Epithelial cell of prostate (primary cell): ENCODE data around the gene UPF2.
"Not testable (repeated sequence)": the region's sequence is repeated elsewhere in the genome, so short reads cannot be mapped to it uniquely, and the experiment has no call there.

Source experiments
- DNase-seq: peaks from one replicate; pipeline ENCODE4 v3.0.0-alpha.2; 2011; ENCODE audit warnings: low read depth, low spot score
- H3K27ac ChIP-seq: fragments of 450-650 bp; 2 replicates; pipeline ENCODE4 v1.5.1; 2017; ENCODE audit warnings: mild to moderate bottlenecking

UPF2 gene

DNA sequence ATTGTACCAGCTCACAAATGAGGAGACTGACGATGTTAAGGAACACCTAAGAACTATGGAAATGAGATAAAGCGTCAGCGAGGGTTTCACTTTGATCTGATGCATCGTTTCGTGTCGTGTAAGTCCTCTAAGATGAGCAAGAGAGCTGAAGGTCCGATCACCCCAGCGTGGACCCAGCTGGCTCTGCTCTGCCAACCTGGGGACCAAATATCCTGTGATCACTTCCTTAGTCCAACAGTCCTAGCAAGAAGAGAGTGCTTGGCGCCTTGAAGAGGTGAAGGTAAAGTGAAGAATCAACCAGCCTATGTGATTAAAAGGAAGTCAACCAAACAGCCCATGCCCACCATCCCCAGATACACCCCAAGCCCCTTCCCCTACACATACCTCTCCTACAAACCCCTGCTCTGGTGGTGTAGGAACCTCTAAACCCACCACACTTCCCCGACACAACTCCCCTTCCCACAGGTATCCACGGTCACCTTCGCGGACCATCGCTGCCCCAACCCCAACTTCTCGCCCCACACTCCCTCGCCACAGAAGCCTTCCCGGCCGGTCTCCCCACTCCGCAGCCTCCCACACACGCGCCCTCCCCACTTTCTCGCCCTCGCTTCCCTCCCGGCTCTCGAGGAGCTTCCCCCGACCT lies 722 bp downstream of the UPF2 start:
- no peak for DNase-seq

GRCh38 chr10:12036073-12036655 lies 6.4 kb downstream of the UPF2 start:
- no peak overlapping the region for H3K27ac ChIP-seq
- no peak for DNase-seq

More for the DNA sequence above, 722 bp downstream of the UPF2 start:
- peak overlapping the region; percentile 92 for H3K27ac ChIP-seq

GRCh38 chr10:12031404-12031803 lies 11.2 kb downstream of the UPF2 start:
- DNase-seq = no peak
- H3K27ac ChIP-seq = no peak overlapping the region

DNA sequence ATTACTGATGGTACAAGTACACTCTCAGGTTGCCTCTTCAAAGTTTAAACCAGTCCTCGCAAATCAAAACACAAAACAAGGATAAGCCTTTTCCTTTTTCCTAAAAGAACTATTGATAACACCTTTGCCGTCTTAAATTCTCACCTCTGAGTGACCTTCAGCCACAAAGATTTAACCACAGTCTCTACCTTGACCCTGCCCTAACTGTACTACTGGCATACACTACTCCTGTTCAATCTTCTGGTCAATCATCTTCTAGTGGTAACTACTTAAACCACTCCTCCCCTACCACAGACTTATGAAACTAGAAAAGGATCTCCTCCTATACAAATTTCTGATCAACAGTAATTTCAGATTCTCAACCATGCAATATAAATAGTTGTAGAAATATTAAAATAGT lies 15.1 kb downstream of the UPF2 start:
- no peak for DNase-seq
- H3K27ac ChIP-seq = no peak overlapping the region

GRCh38 chr10:12025591-12025990 lies 17.0 kb downstream of the UPF2 start:
- no peak overlapping the region for H3K27ac ChIP-seq
- no peak for DNase-seq

DNA sequence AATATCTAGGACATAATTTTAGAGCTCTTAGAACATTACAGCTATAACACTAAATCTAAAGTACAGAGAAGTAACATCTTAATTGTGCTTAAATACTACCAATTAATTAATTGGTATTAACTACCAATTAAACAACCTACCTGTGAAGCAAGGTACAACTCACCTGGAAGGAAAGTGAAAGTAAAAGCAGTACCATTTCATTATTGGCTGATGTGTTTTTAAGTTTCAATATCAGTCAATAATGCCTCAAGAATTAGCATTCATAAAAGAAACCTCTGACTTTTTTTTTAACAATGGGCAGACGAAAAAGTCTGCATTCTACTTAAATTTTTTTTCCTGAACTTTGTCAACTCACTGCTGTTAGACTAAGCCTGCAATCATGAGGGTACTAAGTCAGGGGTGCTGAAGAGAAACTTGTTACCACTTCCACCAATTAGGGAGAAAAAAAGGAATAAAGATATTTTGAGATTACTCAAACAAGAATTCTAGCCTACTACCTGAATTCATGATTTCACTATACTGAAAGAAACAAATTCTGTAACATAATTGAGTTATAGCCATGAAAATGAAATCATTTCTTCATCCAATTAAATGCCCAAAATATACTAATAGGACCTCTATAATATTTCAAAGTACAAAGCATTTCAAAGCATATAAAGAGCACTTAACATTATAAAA lies 19.9 kb downstream of the UPF2 start:
- DNase-seq = no peak
- no peak overlapping the region for H3K27ac ChIP-seq

- no peak overlapping the region for H3K27ac ChIP-seq
- DNase-seq = no peak
Observed at GRCh38 chr10:12020574-12020973, 22.0 kb downstream of the UPF2 start.

GRCh38 chr10:12019283-12019971 lies 23.2 kb downstream of the UPF2 start:
- H3K27ac ChIP-seq = no peak overlapping the region
- DNase-seq = no peak

DNA sequence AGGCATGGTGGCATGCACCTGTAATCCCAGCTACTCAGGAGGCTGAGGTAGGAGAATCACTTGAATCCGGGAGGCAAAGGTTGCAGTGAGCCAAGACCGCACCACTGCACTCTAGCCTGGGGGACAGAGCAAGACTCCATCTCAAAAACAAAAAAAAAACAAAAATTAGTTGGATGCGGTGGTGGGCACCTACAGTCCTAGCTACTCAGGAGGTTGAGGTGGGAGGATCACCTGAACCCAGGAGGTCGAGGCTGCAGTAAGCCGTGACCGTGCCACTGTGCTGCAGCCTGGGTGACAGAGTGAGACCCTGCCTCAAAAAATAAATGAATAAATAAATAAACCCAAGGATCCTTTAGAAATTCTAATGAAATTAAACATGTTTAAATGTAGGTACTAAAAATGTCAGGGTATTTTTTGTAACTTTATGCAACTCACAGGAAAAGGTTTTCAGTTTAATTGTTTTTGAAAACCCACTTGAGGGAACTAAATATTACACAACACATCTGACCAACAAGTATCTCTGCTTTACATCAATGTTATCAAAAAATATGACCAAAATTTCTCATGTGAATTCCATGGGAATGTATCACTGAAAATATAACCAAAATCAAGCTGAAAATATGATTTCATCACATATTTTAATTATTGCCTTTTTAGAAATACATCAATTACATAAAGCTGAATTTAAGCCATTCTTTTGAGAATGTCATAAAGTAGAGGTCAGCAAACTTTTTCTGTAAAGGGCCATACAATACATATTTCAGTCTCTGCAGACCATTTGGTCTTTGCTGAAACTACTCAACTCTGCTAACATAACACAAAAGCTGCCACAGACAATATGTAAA lies 23.9 kb downstream of the UPF2 start:
- no peak for DNase-seq
- no peak overlapping the region for H3K27ac ChIP-seq

DNA sequence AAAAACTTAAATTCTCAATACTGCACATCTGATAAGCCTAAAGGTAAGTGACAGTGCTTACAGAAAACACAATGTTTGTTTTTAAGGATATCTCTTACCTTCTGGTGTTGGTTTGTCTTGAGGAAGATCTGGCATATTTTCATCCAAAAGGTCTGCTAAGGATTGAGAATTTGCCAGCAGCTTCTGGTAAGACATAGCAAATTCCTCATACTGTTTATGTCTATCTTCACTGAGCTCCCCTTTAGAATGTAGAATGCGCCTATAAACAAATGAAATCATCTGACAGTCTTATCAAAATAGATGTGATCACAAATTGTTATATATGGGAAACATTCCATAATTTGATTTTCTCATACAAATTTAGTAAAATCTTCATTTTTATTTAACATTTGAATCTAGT lies 28.7 kb downstream of the UPF2 start:
- no peak for DNase-seq
- H3K27ac ChIP-seq = no peak overlapping the region

- H3K27ac ChIP-seq, DNase-seq: not testable (repeated sequence)
Observed at GRCh38 chr10:12013391-12013790, 29.2 kb downstream of the UPF2 start.

DNA sequence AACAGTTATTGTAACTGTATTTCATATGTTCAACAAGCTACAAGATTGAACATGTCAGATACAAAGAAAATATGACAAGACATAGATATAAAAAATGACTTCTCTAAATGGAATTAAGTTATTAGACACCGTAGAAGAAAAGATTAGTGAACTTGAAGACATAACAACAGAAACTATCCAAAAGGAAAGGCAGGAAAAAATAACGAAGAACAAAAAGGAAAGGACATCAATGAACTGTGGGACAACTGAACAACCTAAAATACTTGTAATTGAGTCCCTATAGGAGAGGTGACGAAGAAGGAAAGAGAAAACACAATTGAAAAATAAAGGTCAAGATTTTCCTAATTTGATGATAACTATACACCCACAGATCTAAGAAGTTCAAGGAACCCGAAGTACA lies 32.3 kb downstream of the UPF2 start:
- DNase-seq = no peak
- no peak overlapping the region for H3K27ac ChIP-seq

- DNase-seq, H3K27ac ChIP-seq: not testable (repeated sequence)
Observed at GRCh38 chr10:12008842-12009241, 33.8 kb downstream of the UPF2 start.

- H3K27ac ChIP-seq = no peak overlapping the region
- no peak for DNase-seq
Observed at GRCh38 chr10:12006671-12007070, 35.9 kb downstream of the UPF2 start.

DNA sequence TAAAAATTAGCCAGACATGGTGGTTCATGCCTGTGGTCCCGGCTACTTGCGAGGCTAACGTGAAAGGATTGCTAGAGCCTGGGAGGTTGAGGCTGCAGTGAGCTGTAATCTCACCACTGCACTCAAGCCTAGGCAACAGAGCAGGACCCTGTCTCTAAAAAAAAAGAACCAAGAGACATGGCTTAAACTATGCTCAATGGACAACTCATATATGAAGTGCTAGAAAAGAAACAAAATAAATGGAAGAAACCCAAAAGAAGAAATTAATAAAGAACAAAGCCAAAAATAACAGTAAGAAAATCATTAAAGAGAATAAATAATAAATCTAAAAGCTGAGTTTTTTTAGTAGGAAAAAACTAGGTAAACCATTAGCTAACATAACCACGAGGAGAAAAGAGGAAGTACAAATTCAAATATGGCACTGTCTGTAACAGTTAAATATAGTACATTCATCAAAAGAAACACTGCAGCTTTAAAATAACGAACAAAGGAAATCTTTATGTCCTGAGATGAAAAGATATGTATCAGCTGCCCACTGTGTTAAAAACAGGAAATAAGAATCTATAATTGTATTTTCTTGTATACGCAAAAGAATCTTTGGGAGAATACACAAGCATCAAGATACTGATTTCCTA lies 48.7 kb downstream of the UPF2 start:
- DNase-seq = no peak
- no peak overlapping the region for H3K27ac ChIP-seq

GRCh38 chr10:11988924-11989323 lies 53.7 kb downstream of the UPF2 start:
- DNase-seq = no peak
- no peak overlapping the region for H3K27ac ChIP-seq

- DNase-seq = no peak
- H3K27ac ChIP-seq = no peak overlapping the region
Observed at GRCh38 chr10:11986593-11987216, 55.9 kb downstream of the UPF2 start.

DNA sequence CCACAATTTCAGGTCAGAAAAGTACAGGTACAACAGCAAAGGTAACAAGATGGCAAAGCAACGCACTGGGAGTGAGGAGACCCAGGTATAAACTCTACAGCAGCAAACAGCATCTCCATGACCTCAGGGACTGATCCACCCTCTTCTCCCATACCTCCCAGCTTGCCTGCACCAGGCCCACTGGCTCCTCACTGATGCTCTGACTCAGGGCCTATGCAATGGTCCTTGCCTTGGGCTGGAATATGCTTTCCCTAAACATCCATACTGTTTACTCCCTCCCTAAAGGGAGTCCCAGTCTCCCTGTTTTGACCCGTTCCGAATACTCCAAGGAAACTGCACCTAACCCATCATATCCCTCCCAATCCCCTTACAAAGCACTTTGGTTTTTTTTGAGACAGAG lies 60.4 kb downstream of the UPF2 start:
- no peak for DNase-seq

GRCh38 chr10:11975795-11976194 lies 66.8 kb downstream of the UPF2 start:
- no peak for DNase-seq

More for the DNA sequence above, 60.4 kb downstream of the UPF2 start:
- H3K27ac ChIP-seq = no peak overlapping the region

More at GRCh38 chr10:11975795-11976194, 66.8 kb downstream of the UPF2 start:
- H3K27ac ChIP-seq = peak overlapping the region; percentile 34
